ENCODE results near the gene CTBP1.

- no peak for TF ChIP-seq CTCF (conservative IDR thresholded peaks at IDR 0.05)
- no peak for TF ChIP-seq EZH2 (IDR thresholded peaks at IDR 0.05; ENCODE audit: low read depth)
These were observed 14.1 kb downstream of the CTBP1 start for GRCh38 chr4:1234811-1235292.
